NCI-H82 treated with DMSO at 0.1 percent for 48 hours (cell line): ENCODE data around the gene FXR2.
"Not testable (repeated sequence)": the region's sequence is repeated elsewhere in the genome, so short reads cannot be mapped to it uniquely, and the experiment has no call there.

Source experiments
- DNase-seq: peaks from one replicate; lab custom pipeline; 2025; ENCODE audit not compliant: unreplicated experiment; lab: John Stamatoyannopoulos, UW

FXR2 gene

DNA sequence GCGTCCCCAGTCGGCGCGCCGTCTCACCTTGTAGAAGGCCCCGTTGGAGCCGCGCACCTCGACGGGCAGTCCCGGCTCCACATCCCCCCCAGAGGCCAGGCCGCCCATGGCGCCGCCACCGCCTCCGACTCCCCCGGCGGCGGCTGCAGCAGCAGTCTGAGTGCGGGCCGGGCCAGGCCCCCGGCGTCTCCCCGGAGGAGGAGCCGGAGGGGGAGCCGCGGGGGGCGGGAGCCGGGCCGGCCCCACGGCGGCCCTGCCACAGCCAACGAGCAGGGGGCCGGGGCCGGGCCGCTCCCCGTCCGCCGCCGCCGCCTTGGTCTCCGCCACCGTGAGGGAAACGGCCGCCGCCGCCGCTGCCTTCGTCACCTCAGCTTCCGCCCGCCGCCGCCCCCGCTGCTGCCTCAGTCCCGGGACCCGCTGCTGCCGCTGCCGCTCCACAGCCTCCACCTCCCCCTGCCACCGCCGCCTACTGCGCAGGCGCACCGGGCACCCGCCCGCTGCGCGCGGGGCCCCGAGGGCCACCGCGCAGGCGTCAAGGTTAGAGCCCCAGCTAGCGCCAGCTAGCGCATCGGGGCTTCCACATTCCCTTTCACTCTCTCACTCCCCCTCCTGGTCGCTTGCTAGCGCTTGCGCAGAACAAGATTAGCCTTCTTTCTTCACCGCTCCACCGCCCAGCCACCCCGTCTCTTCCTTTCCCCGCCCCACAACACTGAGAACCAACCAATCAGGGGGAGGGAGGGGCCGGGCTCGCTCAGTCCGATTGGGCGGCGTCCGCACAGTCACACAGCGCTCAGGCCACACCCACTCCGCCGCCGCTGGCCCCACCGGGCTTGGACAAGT, at the start of gene FXR2:
FXR2 (minus strand) TSS at position 473 of the 840 bp plus-strand sequence; CDS start at position 108, 365 bp downstream.
- peak; percentile 100 for DNase-seq

DNA sequence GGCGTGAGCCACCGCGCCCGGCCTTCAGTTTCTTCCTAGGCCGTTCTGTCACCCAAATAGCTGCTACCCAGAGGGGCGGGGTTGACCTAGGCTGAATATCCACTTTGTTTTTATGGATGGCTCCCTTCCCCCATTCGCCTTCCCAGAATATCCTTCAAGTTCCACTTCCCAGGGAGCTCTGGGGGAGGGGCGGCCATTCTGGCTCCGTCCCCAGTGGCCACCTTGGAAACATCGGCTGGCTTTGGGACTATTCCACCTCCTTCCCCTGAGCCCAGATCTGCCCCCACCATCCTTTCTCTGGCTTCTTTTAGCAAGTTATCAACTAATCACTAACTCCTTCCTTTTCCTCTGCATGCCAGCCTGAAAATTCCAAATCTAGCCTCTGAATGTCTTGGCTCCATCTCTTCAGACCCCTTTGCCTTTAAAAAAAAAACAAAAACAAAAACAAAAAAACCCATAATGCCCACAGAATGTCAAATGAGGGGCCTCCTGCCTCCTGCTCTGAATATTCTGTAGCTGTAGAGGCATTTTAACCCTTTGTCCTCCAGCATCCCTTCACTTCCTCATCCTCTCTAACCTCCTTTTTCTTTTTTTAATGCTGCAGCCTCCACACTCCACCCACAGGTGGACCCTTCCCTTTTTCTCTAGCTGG, 42.4 kb upstream of the FXR2 start:
- DNase-seq, result peak; percentile 64

DNA sequence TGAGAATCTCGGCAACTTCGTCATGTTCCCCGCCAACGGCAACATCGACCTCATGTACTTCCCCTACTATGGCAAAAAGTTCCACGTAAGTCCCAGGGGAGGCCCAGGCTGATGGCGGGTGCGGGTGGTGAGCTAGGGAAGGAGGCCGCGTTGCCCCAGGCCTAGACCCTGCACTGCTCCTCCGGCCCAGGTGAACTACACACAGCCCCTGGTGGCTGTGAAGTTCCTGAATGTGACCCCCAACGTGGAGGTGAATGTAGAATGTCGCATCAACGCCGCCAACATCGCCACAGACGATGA, 40.8 kb upstream of the FXR2 start:
- no peak for DNase-seq

DNA sequence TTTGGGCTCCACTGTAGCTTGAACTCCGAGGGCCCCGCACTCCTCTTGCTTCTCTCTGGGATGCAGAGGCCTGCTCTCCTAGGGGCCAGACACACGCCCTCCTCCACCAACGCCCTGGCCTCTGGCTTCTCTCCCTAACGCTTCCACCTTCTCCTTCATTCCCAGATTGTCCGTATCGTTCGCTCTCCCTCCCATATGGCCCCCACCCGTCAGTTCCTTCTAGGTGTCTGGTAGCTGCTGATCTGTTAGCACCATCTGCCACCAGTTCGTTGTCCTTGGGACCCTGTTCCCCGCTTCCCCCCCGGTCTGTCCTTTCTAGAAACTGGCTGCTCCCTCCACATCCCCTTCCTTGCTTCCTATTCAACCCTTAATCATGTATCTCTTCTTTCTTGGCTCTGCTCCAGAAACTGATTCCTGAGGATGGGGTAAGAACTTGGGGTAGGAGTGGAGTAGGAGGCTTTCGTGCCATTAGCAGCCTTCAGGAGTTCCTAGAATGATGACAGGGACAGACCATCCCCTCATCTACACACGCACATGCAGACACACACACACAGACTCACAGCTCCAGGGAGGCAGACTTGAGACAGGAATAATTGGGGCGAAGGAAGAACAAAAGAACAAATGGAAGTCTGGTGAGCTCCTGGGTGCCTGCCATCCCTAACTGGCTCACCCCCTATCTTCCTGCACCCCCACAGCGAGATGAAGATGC, 40.3 kb upstream of the FXR2 start:
- DNase-seq, result peak; percentile 41

DNA sequence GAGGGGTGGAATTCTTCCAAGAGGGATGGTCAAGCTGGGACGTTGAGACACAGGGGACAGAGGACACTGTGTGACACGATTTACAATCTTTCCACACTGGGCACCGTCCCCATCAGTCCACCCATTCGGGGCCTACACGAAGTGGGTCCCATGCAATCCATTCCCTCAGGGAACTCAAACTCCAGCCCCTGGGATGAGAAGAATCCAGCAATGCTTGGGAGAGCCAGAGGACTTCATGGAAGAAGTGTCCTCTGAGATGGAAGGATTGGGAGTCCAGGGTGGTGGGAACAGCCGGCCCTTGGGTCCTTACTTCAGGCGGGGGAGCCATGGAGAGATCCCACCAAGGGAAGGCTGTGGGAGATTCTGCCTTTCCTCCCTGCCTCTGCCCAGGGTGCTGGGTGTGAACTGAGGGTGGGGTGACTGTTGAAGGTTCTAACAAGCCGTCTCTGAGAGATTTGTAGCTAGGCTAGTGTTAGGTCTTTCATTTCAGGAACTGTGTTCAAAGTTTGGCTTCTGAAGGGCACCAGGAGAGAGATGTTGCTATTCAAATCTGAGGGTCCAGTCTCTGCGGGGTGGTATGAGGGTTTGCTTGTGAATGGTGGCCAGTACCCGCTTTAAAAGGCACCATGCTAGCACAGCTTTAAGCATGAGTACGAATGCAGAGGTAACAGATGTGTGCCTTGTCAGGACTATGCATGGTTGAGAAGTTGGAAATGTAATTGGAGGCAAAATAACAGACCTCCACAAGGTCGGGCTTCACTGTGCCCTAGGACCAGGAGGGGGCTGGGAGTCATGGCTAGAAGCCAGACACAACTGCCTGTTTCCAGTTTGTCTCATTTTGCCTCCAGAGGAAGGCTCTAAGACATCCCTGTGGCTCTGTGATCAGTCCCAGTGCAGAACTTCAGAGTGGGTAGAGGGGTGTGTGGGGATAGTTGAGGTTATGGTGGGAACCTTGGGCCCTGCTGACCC, 38.0 kb upstream of the FXR2 start:
- DNase-seq, result no peak

DNA sequence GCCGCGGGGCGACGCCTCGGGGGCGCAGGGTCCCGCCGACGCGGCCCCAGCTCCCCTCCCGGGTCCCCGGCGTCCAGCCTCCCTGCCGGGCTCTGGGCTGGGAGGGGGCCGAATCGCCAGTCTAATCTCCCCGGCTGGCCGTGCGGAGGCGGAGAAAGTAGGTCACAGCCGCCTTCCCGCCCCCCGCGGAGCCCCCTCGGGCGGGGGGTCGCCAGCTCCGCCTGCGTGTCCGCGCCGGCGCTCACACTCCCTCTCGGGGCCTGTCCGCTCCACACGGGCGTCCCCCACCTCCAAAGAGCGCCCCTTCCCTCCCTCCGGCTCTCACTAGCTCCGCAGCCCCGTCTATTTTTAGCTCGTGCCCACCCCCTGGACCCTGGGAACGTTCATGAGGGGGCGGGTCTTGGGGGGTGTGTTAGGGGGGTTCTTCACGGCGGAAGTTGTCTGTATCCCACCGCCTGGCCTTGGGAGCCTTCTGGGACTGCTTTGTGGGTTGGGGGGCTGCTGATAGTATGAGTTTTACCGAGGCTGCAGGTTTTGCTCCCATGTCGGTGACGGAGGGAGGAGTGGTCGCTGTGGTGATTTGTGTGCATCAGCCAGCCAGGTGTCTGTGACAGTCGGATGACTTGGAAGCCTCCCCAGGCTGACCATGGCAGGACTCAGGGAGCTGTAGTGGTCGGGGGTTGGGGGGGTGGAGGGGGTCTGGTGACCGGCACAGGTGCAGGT, 37.1 kb upstream of the FXR2 start:
- DNase-seq, result no peak

DNA sequence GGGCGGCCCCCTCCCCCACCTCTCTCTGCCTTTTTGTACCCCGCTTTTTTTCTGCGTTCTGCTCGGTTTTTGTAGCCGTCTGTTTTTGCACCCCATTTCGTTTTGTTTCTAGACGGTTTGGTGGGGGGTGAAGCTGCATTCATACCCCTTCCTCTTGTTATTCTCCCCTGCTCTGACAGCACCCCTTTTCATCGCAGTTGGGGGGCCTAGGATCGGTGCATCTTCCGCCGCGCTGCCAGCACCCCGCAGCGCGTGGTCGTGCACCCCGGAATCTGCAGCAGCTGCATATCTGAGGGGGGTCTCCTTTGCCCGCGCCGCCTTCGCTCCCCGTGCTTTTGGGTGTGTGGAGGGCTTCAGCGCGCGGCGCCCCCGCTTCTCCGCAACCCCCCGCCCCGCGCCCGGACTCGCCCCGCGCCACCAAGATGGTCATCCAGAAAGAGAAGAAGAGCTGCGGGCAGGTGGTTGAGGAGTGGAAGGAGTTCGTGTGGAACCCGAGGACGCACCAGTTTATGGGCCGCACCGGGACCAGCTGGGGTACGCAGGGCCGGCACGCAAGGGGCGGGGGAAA, 36.5 kb upstream of the FXR2 start:
- no peak for DNase-seq

DNA sequence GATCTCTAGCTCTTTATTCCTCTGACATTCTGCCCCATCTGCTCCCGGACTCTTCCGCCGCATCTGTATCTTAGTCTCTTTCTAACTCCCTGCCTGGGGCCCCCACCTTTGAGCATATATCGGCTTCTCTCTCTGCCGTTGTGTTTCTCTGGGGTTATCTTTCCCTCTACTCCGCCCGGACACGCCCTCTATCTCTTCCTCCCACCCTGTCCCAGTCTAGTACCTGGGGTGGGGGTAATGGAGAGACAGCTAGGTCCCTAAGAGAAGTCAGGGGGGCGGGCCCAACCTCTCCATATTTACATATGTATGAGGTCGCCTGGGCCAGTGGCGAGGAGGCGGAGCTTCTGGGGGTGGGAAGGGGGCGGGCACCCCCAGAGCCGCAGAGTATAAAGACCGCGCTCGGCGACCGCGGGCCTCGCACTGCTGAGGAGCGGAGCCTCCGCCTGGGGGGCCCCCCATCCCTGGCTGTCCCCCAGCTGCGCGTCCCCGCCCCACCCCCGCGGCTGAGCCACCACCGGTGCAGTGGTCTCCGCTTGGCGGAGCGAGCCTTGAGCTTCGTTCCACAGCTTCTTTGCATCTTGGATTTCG, 35.9 kb upstream of the FXR2 start, which contains the start of gene ATP1B2:
ATP1B2 (plus strand) TSS at position 418 of the 588 bp plus-strand sequence. CDS start 593 bp downstream, outside the sequence.
- peak; percentile 98 for DNase-seq

DNA sequence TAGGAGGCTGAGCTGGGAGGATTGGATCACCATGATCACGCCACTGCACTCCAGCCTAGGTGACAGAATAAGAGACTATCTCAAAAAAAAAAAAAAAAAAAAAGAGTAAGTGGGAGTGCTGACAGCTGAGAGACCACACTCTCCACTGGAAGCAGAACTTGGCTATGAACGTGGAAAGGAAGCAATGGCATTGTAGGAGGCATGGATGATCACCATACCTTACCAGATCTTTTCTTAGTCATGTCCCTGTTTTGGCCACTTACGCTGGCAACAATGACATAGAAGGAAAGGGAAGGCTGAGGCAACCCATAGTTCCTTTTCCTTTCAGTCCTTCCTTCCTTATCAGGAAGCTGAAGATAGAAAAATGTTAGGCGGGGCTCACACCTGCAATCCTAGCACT, 32.3 kb upstream of the FXR2 start:
- DNase-seq, result no peak

DNA sequence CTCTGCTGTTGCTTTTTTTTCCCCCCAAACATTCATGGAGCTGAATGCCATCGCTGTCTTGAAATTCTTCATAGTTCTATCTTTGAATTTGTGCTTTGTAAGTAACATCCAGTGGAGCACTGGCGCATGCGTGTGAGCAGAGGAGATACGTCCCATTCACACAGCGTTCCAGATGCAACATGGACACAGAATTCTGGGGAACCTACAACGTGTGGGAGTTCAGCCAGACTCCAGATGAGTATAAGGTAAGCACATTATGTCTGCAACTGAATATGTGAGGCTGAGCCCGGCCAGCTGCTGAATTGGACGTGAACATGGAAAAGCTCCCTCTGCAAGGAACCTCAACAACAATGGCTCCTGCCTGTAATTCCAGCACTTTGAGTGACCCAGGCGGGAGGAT, 31.8 kb upstream of the FXR2 start:
- no peak for DNase-seq

DNA sequence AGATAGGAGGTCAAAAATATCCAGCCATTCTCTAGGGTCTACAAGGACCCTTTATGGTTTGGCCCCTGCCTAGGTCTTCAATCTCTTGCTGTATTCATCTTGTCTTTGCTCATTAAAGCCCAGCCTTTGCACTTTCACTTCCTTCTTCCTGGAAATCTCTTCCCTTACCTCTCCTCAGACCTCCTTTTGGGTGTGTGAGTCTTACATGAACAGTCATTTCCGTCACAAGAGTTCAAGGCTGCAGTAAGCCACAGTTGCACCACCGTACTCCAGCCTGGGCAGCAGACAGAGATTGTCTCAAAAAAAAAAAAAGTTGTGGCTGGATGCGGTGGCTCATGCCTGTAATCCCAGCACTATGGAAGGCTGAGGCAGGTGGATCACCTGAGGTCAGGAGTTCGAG, 30.1 kb upstream of the FXR2 start:
- no peak for DNase-seq

DNA sequence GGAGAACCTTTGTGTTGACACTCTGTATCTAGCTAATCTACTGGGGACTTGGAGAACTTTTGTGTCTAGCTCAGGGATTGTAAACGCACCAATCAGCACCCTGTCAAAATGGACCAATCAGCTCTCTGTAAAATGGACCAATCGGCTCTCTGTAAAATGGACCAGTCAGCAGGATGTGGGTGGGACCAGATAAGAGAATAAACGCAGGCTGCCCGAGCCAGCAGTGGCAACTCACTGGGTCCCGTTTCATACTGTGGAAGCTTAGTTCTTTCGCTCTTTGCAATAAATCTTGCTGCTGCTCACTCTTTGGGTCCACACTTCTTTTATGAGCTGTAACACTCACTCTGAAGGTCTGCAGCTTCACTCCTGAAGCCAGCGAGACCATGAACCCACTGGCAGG, 26.9 kb upstream of the FXR2 start:
- not testable (repeated sequence) for DNase-seq

DNA sequence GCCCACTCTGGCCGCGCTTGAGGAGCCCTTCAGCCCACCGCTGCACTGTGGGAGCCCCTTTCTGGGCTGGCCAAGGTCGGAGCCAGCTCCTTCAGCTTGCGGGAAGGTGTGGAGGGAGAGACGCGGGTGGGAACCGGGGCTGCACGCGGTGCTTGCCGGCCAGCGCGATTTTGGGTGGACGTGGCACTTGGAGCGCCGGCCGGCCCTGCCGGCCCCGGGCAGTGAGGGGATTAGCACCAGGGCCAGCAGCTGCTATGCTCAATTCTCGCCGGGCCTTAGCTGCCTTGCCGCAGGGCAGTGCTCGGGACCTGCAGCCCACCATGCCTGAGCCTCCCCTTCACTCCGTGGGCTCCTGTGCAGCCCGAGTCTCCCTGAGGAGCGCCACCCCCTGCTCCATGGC, 26.1 kb upstream of the FXR2 start:
- no peak for DNase-seq

DNA sequence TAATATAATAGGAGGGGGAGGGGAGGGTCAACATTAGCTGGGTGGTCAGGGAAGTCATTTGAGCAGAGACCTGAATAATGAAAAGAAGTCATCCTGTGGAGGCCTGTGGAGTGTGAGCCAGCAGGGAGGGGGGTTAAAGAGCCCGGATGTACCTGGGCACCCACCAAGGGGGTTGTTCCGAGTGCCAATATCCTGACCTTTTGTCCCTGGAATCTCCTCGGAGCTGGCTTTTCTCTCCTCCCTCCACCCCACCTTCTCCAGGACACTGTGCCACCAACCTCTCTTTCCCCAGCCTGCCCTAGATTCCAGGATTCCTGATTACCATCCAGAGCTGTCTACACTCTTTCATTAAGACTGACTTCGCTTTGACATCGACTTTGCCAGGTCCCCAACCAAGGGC, 21.5 kb upstream of the FXR2 start:
- no peak for DNase-seq

DNA sequence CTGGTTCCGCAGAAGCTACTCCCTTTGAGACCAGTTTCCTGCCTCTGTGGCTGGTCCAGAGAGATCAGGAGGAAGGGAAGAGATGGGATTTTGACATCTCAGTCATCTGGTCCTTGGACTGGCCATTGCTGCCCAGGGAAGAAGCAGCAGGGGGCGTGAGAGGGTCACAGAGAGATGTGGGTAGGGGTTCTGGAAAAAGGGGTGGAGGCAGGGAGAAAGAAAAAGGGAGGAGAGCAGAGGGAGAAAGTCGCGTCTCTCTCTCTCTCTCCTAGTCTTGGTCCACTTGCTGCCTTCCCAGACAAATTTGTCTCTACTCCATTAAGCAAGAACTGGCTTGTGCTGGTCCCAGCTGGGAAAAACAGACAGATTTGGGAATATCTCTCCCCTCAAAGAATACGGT, 19.7 kb upstream of the FXR2 start:
- DNase-seq, result peak; percentile 79

DNA sequence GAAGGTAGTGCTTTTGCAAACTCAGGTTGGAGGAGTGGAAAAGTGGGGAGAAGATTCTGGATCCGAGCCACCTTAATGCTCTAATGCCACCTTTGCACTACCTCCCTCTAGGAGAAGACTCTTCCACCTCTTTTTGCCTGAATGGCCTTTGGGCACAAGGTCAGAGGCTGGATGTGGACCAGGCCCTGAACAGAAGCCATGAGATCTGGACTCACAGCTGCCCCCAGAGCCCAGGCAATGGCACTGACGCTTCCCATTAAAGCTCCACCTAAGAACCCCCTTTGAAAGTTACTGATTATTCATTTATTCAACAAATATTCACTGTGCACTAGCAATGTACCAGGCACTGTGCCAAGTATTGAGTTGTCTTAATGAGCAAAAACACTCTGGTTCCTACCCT, 18.4 kb upstream of the FXR2 start:
- no peak for DNase-seq

DNA sequence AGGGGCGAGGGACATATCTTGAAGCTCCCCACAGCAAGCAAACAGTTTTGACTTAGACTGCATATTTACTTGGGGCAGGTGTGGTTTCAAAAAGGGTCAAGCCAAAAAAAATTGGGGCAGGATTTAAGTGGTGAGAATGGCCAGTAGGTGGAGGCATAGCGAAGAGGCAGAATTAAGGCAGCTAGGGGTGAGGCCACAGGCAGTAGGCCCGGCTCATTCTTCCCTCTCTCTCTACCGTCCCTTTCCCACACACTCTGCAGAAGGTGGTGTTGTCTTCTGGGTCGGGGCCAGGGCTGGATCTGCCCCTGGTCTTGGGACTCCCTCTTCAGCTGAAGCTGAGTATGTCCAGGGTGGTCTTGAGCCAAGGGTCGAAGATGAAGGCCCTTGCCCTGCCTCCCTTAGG, 17.8 kb upstream of the FXR2 start:
- DNase-seq, result peak; percentile 50

DNA sequence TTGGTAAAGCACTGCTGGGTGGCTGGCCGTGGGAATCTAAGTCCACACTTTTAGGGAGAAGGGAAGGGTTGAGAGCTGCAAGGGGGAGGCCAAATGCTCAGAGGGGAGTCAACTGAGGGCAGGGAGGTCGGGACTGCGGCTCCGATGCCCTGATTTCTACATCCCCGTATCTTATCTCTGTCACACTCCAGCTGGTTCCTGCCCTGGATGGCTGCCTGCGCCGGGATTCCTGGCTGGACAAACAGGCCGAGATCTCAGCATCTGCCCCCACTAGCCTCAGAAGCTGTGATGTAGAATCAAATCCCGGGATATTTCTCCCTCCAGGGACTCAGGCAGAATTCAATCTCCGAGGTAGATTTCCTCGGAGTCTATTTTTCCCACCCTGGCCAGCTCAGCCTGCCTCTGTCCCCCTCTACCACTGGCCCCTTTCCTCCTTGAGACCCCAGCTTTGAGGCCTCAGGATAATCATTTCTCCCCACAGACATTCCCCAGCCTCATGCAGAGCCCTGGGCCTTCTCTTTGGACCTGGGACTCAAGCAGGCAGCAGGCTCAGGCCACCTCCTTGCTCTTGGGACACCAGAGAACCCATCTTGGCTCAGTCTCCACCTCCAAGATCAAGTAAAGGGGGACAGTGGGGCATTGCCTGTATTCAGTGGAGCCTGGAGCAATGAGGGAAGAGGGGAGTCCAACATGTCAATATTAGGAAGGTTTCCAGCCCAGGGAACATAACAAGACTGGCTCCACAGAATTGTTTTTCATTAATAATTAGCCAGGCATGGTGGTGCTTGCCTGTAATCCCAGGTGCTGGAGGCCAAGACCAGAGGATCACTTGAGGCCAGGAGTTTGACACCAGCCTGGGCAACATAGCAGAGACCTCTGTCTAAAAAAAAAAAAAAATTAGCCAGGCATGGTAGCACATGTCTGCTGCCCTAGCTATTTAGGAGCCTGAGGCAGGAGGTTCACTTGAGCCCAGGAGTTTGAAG, 17.0 kb upstream of the FXR2 start:
- DNase-seq, result no peak
